ENCODE data around the gene THY1.
"Not testable (repeated sequence)": the region's sequence is repeated elsewhere in the genome, so short reads cannot be mapped to it uniquely, and the experiment has no call there.

THY1 gene

GRCh38 chr11:119445850-119446249 is 22.9 kb upstream of the THY1 start:
- peak; percentile 35 for DNase-seq (ENCODE audit: low spot score)

- DNase-seq (ENCODE audit: low spot score): peak; percentile 64
Observed at GRCh38 chr11:119445379-119445778, 22.4 kb upstream of the THY1 start.

GRCh38 chr11:119441898-119442243 is 18.9 kb upstream of the THY1 start:
- no peak for DNase-seq (ENCODE audit: low spot score)

- no peak for DNase-seq (ENCODE audit: low spot score)
Observed at GRCh38 chr11:119438599-119438998, 15.6 kb upstream of the THY1 start.

- DNase-seq (ENCODE audit: low spot score): not testable (repeated sequence)
Observed at GRCh38 chr11:119437521-119437920, 14.5 kb upstream of the THY1 start.

- DNase-seq (ENCODE audit: low spot score): no peak
Observed at GRCh38 chr11:119436711-119437110, 13.7 kb upstream of the THY1 start.

- no peak for DNase-seq (ENCODE audit: low spot score)
Observed at GRCh38 chr11:119436093-119436492, 13.1 kb upstream of the THY1 start.

GRCh38 chr11:119434591-119435330 is 11.8 kb upstream of the THY1 start:
- no peak for DNase-seq (ENCODE audit: low spot score)

- DNase-seq (ENCODE audit: low spot score): peak; percentile 59
Observed at GRCh38 chr11:119433358-119433725, 10.4 kb upstream of the THY1 start.

- peak; percentile 84 for DNase-seq (ENCODE audit: low spot score)
Observed at GRCh38 chr11:119432484-119433357, 9.7 kb upstream of the THY1 start.

GRCh38 chr11:119431523-119431922 is 8.6 kb upstream of the THY1 start:
- no peak for DNase-seq (ENCODE audit: low spot score)

- no peak for DNase-seq (ENCODE audit: low spot score)
Observed at GRCh38 chr11:119427279-119427678, 4.3 kb upstream of the THY1 start.

GRCh38 chr11:119426142-119426541 is 3.2 kb upstream of the THY1 start:
- no peak for DNase-seq (ENCODE audit: low spot score)

- DNase-seq (ENCODE audit: low spot score): no peak
Observed at GRCh38 chr11:119424775-119425174, 1.8 kb upstream of the THY1 start.

- DNase-seq (ENCODE audit: low spot score): no peak
Observed at GRCh38 chr11:119424276-119424675, 1.3 kb upstream of the THY1 start.

GRCh38 chr11:119423509-119424254 is 710 bp upstream of the THY1 start:
- no peak for DNase-seq (ENCODE audit: low spot score)

GRCh38 chr11:119421941-119422808 is 797 bp downstream of the THY1 start:
- DNase-seq (ENCODE audit: low spot score): peak; percentile 72

GRCh38 chr11:119421351-119421750 is 1.6 kb downstream of the THY1 start:
- no peak for DNase-seq (ENCODE audit: low spot score)

- DNase-seq (ENCODE audit: low spot score): no peak
Observed at GRCh38 chr11:119420631-119421030, 2.3 kb downstream of the THY1 start.

- no peak for DNase-seq (ENCODE audit: low spot score)
Observed at GRCh38 chr11:119419834-119420492, 3.0 kb downstream of the THY1 start.

- DNase-seq (ENCODE audit: low spot score): no peak
Observed at GRCh38 chr11:119419246-119419645, 3.7 kb downstream of the THY1 start.
